Caki2 (cell line): ENCODE measurements around the gene FES. TPM values are rescaled to one million over a fixed set of nuclear protein-coding genes. Genes with fewer than 3 reads are reported as not detected.
"Not testable (repeated sequence)": the region's sequence is repeated elsewhere in the genome, so short reads cannot be mapped to it uniquely, and the experiment has no call there.

Experiments
- DNase-seq: peaks from one replicate; pipeline ENCODE4 v3.0.0-alpha.2; 2015; ENCODE audit warnings: low read depth
- in situ Hi-C: cut with HindIII; loops from 2 replicates; pipeline ENCODE4 v1.10.0; 2016; ENCODE audit warnings: low sequenced_read_pairs, low pct_unique_long_range_greater_than_20kb, mixed read lengths
- total RNA-seq: library from RNA; depleted of rRNA; stranded (reverse); fragments of >200 nt; shearing (Covaris generic); gene quantifications from 2 replicates; pipeline ENCODE4 v1.2.3, GENCODE V29; 2014; ENCODE audit warnings: low replicate concordance; rRNA removed

The FES gene
- total RNA-seq, result not detected in 2 replicates

DNA sequence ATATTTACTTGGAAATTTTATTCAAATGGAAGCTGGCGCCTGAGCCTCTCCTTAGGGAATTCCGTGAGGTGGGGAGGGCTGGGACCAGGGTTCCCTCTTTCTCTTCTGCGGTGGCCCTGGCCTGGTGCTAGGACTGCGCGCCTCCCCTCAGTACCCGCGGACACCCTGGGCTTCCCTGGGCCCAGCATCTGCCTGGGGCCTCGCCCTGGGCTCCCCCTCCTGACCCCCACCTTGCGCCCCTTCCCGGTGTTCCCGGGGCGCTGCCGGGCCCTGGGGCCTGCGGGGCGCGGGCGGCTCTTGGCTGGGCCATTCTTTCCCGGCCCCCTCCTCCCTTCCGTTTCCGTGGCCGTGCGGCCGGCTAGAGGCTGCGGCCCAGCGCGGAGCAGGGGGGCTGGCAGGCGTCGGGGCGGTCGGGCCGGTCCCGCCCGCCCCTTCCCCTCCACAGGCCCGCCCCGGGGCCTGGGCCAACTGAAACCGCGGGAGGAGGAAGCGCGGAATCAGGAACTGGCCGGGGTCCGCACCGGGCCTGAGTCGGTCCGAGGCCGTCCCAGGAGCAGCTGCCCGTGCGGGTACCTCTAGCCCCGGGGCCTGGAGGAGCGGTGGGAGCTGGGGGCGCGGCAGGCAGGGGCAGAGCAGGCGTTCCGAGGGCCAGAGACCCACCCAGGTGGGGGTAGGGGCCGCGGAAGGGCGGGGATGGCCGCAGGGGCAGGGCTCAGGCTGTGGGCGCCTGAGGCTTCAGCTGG, at the start of gene FES:
FES (plus strand) TSS at position 529 of the 743 bp plus-strand sequence. CDS start 542 bp downstream, outside the sequence.
- in situ Hi-C loops, result no loop called here
- no peak for DNase-seq

DNA sequence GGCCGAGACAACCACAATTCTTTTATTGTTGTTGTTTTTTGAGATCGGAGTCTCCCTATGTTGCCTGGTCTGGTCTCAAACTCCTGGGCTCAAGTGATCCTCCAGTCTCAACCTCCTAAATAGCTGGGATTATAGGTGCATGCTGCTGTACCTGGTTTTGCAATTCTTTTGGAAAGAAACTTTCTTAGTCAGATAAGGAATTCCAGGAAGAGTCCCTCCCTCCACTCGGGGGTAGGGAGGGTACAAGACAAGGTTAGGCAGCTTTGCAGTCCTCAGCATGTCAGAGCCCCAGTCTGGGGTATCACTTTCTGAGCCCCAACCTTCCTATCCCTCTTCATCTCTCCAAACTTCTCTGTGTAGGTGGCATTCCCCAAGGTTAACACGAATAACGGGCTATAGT, 49.7 kb upstream of the FES start:
- no peak for DNase-seq
- in situ Hi-C loops, result no loop called here

DNA sequence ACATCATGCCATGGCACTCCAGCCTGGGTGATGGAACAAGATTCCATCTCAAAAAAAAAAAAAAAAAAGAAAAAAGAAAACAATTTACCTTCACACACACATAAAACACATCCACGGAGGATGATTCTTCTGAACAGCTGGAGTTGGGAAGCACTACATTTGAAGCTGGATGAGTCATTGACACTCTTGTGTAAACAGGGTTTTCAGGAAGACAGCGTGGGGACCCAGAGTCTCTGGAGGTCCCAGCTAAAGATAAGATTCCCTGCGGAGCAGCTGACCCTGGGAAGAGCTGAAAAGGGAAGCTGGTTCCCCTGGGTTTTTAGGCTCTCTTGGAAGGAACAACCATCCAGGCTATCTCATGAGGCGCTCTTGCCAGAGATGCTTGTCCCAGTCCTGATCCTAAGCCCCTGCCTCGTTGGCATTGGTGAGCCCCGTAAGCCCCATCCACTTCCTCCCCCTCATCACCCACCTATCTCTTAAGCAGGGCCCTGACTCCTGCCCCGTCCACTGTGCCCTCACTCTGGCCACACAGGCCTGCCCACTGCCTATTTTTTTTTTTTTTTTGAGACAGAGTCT, 47.9 kb upstream of the FES start:
- in situ Hi-C loops, result no loop called here
- DNase-seq, result no peak

DNA sequence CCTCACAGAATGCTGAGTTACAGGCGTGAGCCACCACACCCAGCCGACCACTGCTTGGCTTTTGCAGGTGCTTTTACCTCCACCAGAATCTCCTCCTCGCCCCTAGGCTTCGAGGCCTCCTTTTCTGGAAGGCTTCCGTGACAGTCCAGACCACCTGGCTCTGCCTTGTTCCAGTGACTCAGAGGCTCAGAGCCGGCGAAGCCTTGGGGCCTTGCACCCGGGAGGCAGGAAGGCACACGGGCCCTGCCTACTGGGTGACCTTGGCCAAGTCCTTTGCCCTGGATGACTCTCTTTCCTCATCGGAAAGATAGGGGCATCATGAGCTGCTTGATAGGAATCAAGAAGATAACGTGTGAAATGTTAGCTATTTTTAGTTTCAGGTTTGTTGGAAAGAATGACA, 47.2 kb upstream of the FES start:
- in situ Hi-C loops, result no loop called here
- DNase-seq, result no peak

DNA sequence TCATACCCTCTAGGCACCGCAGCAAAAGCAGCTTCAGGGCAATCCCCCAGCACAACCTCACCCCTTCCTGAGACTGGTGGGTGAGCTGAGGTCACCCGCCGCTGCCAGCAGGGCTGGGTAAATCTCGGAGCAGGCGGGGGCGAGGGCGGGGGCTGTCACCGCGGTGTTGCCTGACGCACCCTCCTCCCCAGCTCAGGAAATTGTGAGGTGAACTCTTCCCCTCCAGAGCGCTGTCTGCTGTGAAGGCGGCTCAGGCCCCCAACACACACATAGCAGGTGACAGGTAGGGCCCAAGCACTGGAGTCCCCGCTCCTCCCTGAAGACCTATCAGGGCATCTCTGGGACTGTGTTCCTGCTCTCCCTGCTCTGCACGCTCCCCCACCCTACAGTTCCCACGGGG, 46.2 kb upstream of the FES start:
- in situ Hi-C loops, result no loop called here
- DNase-seq, result no peak

DNA sequence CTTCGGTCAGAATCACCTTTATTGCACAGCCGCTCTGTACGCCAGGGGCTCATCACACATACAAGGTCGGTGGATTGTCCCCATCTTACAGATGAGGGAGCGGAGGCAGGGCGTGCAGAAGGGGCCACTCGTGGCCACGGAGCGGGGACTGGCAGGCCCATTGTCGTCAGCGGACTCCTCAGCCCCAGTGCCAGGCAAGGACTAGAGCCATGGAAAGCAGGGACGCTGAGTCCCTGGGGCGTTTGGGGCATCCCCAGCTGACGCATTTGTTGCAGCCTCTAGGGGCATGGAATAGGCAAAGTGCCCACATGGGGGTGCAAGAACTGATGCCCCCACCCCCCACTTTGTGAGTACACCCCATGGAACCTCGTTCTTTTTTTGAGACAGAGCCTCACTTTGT, 45.8 kb upstream of the FES start:
- no peak for DNase-seq
- in situ Hi-C loops, result no loop called here

DNA sequence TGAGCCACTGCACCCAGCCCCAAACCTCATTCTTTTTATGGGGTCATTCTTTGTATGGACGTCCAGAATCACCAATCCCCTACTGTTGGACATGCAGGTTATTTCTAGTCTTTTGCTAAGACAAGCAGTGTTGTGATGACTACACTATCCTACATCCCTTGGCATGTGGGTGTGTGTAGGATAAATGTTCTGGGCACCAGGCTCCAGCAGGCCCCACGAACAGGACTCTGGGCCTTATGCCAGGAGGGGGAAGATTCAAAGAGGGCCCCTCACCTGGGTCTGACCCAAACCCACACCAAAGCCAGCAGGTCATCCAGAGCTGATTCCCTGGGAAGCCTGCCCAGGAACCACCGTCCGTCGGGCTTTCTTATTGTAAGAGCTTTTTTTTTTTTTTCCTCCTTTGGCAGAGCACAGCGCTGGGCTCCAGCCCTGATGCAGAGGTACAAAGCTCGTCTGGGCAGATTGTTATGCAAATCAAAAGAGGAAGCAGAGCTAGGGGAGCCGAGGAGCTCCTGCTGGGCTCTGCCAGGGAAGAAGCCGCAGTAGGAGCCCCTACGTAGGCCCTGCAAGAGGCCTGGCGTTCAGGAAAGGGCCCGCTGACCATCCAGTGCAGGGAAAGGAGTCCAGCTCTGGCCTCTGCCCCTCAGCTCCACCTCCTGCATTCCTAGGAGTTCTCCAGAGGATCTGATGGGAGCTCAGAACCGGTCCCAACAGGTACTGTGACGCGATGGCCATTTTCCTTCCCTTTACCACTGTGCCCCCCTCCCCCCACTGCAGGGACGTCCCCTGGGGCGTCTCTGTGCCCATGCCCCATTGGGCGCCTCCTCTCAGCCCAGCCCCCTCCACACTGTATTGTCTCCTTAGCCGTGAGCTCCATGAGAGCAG, 44.9 kb upstream of the FES start:
- no peak for DNase-seq
- in situ Hi-C loops, result no loop called here

DNA sequence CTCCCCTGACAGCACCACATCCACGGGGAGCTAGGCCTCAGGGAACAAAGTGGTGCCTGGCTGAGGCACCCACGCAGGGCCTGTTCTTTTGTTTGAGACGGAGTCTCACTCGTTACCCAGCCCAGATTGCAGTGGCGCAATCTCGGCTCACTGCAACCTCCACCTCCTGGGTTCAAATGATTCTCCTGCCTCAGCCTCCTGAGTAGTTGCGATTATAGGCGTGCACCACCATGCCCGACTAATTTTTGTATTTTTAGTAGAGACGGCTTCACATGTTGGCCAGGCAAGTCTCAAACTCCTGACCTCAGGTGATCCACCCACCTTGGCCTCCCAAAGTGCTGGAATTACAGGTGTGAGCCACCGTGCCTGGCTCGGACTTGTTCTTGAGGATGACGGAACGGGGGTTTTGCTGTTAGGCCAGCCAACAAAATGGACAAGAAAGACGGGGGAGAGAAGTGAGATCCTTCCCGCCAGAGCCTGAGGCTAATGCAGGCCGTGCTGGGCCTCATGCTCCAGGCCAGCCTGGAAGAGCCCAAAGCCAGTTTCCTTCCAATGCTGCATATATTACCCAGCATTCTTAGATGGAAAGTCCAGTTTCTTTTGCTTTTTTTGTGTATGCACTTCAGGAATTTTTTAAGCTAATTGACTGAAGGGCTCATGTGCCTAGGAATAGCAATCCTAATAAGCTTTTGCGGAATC, 44.0 kb upstream of the FES start:
- no peak for DNase-seq

DNA sequence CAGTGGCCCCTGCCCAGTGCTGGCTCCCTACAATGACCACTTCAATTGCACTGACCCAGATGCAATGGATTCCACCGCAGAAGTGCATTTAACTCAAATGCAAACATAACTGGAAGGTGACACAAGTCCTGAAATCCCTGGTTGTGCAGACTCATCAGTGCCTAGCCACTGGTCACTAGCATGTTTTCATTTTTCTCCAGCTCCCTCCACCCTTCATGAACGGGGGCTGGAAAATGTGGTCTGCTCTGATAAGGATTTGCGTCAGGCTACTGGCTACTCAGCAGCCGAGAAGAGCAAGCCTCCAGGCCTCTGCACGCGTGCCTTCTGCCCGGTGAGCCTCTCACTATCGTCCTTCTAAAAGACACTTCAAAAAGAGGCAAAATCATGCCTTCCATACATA, 43.4 kb upstream of the FES start:
- in situ Hi-C loops, result no loop called here
- no peak for DNase-seq

More for the DNA sequence above, 44.0 kb upstream of the FES start:
- in situ Hi-C loops, result no loop called here

DNA sequence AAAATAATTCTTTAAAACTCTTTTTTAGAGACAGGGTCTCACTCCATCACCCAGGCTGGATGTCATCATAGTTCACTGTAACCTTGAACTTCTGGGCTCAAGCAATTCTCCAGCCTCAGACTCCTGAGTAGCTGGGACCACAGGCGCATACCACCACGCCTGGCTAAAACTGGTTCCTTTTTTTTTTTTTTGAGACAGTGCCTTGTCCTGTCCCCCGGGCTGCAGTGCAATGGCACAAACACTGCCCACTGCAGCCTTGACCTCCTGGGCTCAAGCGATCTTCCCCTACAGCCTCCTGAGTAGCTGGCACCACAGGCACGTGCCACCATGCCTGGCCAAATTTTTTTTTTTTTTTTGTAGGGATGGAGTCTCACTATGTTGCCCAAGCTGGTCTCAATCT, 39.6 kb upstream of the FES start:
- in situ Hi-C loops, result no loop called here
- DNase-seq, result no peak

DNA sequence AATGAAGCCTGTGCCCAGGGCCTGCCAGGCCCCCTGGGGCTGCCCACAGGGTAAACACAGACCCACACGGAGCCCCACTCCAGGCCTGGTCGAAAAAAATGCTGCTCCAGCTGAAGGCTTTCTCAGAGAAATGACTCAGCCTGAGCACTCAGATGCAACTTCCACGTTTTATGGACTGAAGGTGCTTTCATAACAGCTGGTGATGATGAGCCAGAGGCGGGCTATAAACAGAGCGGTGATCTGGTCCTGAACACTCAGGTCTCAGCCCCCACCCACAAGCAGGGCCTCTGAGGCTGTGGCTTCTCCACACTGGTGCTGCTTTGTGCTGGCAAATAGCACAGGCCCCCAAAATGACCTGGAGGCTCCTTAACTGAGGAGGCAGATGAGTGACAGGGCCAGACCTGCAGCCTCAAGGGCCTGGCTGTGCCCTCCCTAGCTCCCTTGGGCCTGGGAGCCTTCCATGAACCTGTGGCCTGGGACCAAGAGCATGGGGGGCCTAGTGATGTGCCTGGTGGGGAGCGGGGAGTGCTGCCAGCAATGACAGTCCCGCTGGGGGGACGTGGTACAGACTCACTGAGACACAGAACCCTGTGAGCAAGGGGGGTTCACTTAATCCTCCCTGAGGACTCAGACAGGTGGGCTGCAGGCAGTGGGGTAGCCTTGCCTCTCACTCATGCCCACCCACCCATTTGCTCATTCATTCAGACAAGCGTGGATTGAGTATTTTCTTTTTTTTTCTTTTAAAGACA, 38.9 kb upstream of the FES start:
- DNase-seq, result peak; percentile 61
- in situ Hi-C loops, result no loop called here

DNA sequence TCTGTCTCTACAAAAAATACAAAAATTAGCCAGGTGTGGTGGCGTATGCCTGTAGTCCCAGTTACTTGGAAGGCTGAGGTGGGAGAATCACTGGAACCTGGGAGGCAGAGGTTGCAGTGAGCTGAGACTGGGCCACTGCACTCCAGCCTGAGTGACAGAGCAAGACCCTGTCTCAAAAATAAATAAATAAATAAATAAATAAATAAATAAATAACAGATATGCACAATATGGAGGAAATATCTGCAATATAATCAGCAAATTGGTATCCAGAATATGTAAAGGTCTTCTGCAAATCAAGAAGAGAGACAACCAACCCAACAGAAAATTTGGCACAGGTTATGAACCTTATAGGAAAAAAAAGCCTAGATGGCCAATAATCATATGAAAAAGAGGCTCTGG, 34.9 kb upstream of the FES start:
- DNase-seq, in situ Hi-C loops: not testable (repeated sequence)

DNA sequence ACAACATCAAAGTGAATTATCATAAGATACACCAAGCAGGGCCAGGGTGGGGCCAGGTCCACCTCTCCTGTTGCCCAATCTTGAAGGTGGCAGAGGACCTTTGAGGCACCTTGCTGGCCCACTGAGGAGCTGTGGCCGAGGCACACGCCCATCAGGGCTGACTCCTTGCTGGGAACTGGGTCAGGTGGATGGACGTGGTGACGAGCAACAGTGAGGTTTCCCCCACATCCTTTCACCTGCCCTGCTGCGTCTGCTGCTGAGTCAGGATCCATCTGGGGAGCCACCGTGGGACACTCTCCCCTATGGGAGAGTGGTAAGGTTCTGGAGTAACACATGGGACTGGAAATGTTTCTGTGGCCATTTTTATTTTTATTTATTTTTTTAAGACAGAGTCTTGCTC, 33.2 kb upstream of the FES start:
- DNase-seq, result no peak
- in situ Hi-C loops, result no loop called here

DNA sequence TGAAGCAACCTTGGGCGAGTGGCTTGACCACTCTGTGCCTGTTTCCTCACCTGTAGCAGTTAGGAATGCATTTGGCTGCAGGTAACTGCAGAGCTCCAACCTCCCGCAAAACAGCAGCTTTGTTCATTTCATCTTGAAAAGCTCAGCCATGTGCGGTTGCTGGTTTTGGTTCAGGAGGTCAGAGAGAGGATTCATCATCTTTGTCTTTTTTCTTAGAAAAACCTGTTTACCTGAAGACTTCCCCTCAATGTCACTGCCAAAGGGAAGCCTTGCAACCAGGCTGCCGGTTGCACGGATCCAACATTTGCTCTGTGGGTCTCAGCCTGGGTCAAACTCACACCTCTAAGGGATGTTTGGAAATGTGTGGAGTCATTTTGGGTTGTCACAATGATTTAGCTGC, 32.4 kb upstream of the FES start:
- DNase-seq, result no peak
- in situ Hi-C loops, result no loop called here

DNA sequence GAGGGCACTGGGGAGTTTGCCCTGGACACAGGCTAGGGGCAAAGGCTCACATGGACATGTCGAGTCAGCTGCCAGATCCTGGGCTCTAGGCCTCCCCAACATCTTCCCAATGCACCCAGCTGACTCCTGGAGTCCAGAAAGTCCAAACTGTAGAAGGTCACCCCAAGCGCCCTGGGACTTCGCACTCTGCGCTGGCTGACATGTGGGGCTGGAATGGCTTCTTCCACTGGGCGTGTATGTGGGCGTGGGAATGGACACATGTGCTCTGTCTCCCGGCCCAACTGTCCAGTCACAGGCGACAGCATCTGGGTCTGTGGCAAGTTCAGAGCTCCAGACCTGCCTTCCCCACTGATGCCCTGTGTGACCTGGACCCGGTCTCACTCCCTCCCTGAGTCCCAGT, 29.2 kb upstream of the FES start:
- DNase-seq, result no peak
- in situ Hi-C loops, result no loop called here

DNA sequence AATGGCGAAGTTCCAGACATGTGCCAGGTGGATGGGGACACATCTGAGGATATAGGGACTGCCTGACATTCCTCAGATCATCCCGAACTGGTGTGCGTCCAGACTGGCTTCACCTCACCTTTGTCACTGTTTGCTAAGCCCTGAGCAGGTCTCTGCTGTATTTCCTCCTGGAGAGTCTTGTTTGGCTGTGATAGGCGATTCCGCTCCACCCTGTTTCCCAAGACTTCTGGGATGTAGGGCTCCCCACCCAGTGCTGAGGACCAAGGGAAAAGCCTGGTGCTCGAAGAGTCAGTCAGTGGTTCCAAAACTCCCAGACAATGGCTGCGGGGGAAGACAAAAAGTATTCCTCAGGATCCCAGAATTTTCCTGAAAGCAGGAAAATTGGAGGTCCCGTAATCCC, 27.0 kb upstream of the FES start:
- in situ Hi-C loops, result no loop called here
- no peak for DNase-seq

DNA sequence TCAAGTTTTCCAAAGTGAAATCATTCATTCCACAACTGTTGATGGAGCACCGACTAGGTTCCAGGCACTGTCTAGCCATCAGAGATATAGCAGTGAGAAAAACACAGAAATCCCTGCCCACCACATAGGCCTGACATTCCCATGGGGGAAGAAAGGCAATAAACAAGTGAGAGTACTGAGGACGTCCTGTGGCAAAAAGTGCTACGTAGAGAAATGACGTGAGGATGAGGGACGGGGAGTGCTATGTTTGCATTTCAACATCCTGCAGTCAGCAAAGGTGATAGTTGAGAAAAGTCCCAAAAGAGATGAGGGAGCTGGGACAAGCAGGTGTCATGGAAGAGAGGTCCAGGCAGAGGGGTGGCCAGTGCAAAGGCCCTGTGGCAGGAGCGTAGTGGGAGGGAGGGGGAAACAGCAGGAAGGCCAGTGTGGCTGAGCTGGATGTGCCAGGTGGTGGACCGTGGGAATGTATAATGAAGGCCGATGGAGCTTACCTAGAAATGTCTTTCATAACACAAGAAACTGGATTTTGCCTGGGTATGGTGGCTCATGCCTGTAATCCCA, 26.3 kb upstream of the FES start:
- no peak for DNase-seq
- in situ Hi-C loops, result no loop called here
